Measurements from ENCODE around the gene ZSCAN5B. TPM values are rescaled to one million over a fixed set of nuclear protein-coding genes. Genes with fewer than 3 reads are reported as not detected.

Gene ZSCAN5B
- polyA plus RNA-seq, 6 donors from 2014 or later = not detected

Other genes with a start within 250 kb of the ZSCAN5B start
- not detected for gene NLRP8, start 250.0 kb downstream of the ZSCAN5B start, polyA plus RNA-seq (ENCODE audit: low read depth in 6 of 6)
- gene NLRP5, start 211.0 kb downstream of the ZSCAN5B start, polyA plus RNA-seq (ENCODE audit: low read depth in 6 of 6) = not detected
- 1 to 10 TPM; 1.4 to 4.7 (median 2.5) TPM for gene ZNF787, start 76.5 kb downstream of the ZSCAN5B start, polyA plus RNA-seq (ENCODE audit: low read depth in 6 of 6)
- gene ZNF444, start 56.5 kb downstream of the ZSCAN5B start, polyA plus RNA-seq (ENCODE audit: low read depth in 6 of 6) = 10 to 100 TPM in 5 of 6 donors, 1 to 10 TPM in 1; 9.7 to 24.6 (median 13.1) TPM
- not detected for gene GALP, start 21.8 kb downstream of the ZSCAN5B start, polyA plus RNA-seq (ENCODE audit: low read depth in 6 of 6)
- gene ZSCAN5C, start 4.5 kb upstream of the ZSCAN5B start, polyA plus RNA-seq (ENCODE audit: low read depth in 6 of 6) = under 1 TPM in 1 of 6 donors, not detected in 5; 0.15 TPM
- not detected for gene EDDM13, start 75.0 kb upstream of the ZSCAN5B start, polyA plus RNA-seq (ENCODE audit: low read depth in 6 of 6)
- gene ZSCAN5A, start 117.1 kb upstream of the ZSCAN5B start, polyA plus RNA-seq (ENCODE audit: low read depth in 6 of 6) = 1 to 10 TPM in 5 of 6 donors, not detected in 1; 5.3 to 8.1 (median 7.0) TPM
- gene ZNF582, start 195.8 kb upstream of the ZSCAN5B start, polyA plus RNA-seq (ENCODE audit: low read depth in 6 of 6) = 1 to 10 TPM; 6.3 to 8.6 (median 7.3) TPM
- 10 to 100 TPM; 15.1 to 33.2 (median 16.8) TPM for gene ZNF583, start 206.5 kb upstream of the ZSCAN5B start, polyA plus RNA-seq (ENCODE audit: low read depth in 6 of 6)

Data from naive B cell (primary cell).